K562 (cell line): Measurements from ENCODE around the gene RPL3. TPM values are rescaled to one million over a fixed set of nuclear protein-coding genes. Genes with fewer than 3 reads are reported as not detected.

Source experiments
- ATAC-seq: fragments of 200-7000 bp; cut with Tn5 transposase; 3 replicates; pipeline ENCODE4 v1.9.1; 2020; ENCODE audit warnings: moderate library complexity
- BruUV-seq: library from RNA; stranded (reverse); fragments of 400-500 nt; replicated peaks from 2 replicates; lab custom pipeline; 2021; lab: Mats Ljungman, UMichigan
- CTCF ChIA-PET: fragments of 300-600 bp; formaldehyde crosslinking; extraction: SDS; loops from one replicate; lab custom pipeline; 2021; ENCODE audit warnings: low intra/inter-chr PET ratio; lab: Yijun Ruan, JAX
- POLR2A ChIA-PET: fragments of 300-600, 350-650 bp; sonication (Branson Sonifier 250); formaldehyde crosslinking; extraction: SDS; loops from one replicate; lab custom pipeline; 2021; ENCODE audit warnings: antibody characterized with exemption, inconsistent platforms; lab: Yijun Ruan, JAX
- DNase-seq, 4 experiments: peaks; one replicate each; pipeline versions ENCODE4 v3.0.0 to v3.0.0-alpha.2; 2011 to 2018; ENCODE audit warnings: low spot score in 3 of 4, mixed read lengths in 3 of 4; ENCODE audit errors: extremely low read depth in 1 of 4
- FAIRE-seq: peaks from 2 replicates; lab custom pipeline; 2011; peaks lifted over from hg19 to GRCh38; lab: Jason Lieb, UNC
- H2AFZ ChIP-seq: 2 replicates; pipeline ENCODE4 v1.6.0; 2011; ENCODE audit warnings: low read depth, low read length, control low read depth, inconsistent platforms
- H3K27ac ChIP-seq: fragments of 200-600 bp; 3 replicates; pipeline ENCODE4 v1.8.0; 2011; ENCODE audit warnings: low read depth, mild to moderate bottlenecking, control low read depth, inconsistent platforms, low read length, moderate library complexity, mixed read lengths; ENCODE audit errors: extremely low read depth
- H3K27me3 ChIP-seq, 2 experiments: fragments of 300-600 bp in 1 of 2; 2 replicates in 1 of 2; 3 replicates in 1 of 2; pipeline versions ENCODE4 v1.6.0 to v1.8.0; 2011; ENCODE audit warnings: inconsistent platforms in 2 of 2, low read length in 2 of 2, mild to moderate bottlenecking in 1 of 2, mixed read lengths in 1 of 2, moderate library complexity in 1 of 2; ENCODE audit not compliant: control insufficient read depth in 2 of 2, insufficient read depth in 2 of 2
- H3K36me3 ChIP-seq: fragments of 300-600 bp; 3 replicates; pipeline ENCODE4 v1.8.0; 2011; ENCODE audit warnings: mild to moderate bottlenecking, low read length, inconsistent platforms; ENCODE audit not compliant: control insufficient read depth, insufficient read depth
- H3K4me1 ChIP-seq, 2 experiments: fragments of 200-600 bp in 1 of 2; replicated peaks in 1 of 2; 2 replicates in 1 of 2; 3 replicates in 1 of 2; pipeline versions ENCODE4 v1.5.1 to v1.8.0; 2011; ENCODE audit warnings: inconsistent platforms in 2 of 2, low read length in 2 of 2, mild to moderate bottlenecking in 1 of 2, mixed read lengths in 1 of 2, moderate library complexity in 1 of 2; ENCODE audit not compliant: control insufficient read depth in 2 of 2, insufficient read depth in 2 of 2
- H3K4me2 ChIP-seq: 2 replicates; pipeline ENCODE4 v1.6.1; 2011; ENCODE audit warnings: low read length, control low read depth, inconsistent platforms, mixed read lengths; ENCODE audit not compliant: insufficient read depth
- H3K4me3 ChIP-seq: fragments of 200-600 bp; sonication (generic), shearing (Covaris generic); 2 replicates; pipeline ENCODE4 v1.5.1; 2016; ENCODE audit warnings: control low read depth, inconsistent platforms
- H3K79me2 ChIP-seq: fragments of 200-600 bp; 3 replicates; pipeline ENCODE4 v1.8.0; 2011; ENCODE audit warnings: low read length, inconsistent platforms; ENCODE audit not compliant: control insufficient read depth, insufficient read depth
- H3K9ac ChIP-seq, 2 experiments: 2 replicates each; pipeline versions ENCODE4 v1.6.0 to v1.6.1; 2011; ENCODE audit warnings: low read depth in 2 of 2, low read length in 2 of 2, control low read depth in 1 of 2, inconsistent platforms in 1 of 2, mild to moderate bottlenecking in 1 of 2, mixed read lengths in 1 of 2; ENCODE audit not compliant: insufficient read depth in 1 of 2
- H3K9me1 ChIP-seq: one replicate; pipeline ENCODE4 v1.6.0; 2011; ENCODE audit warnings: inconsistent platforms, mild to moderate bottlenecking, low read length, moderate library complexity; ENCODE audit not compliant: control insufficient read depth, insufficient read depth
- H3K9me3 ChIP-seq: replicated peaks from 2 replicates; pipeline ENCODE4 v1.5.1; 2011; ENCODE audit warnings: low read depth, low read length, inconsistent platforms; ENCODE audit not compliant: control insufficient read depth, insufficient read depth
- H4K20me1 ChIP-seq: replicated peaks from 2 replicates; pipeline ENCODE4 v1.6.1; 2011; ENCODE audit warnings: low read length, inconsistent platforms, mixed read lengths; ENCODE audit not compliant: control insufficient read depth, insufficient read depth
- BMI1 ChIP-seq: fragments of 150-350 bp; IDR thresholded peaks from 2 replicates; pipeline ENCODE4 v1.6.1; 2014; ENCODE audit warnings: low read length
- CHD2 ChIP-seq: IDR thresholded peaks from 2 replicates; pipeline ENCODE4 v1.6.1; 2011; ENCODE audit warnings: low read depth, low read length
- KLF16 ChIP-seq: IDR thresholded peaks from 2 replicates; pipeline ENCODE4 v1.6.1; 2016; ENCODE audit warnings: antibody characterized with exemption
- MYBL2 ChIP-seq, 2 experiments: fragments of 450-650 bp in 1 of 2; sonication (generic) in 1 of 2; formaldehyde crosslinking in 1 of 2; IDR thresholded peaks; 2 replicates each; pipeline versions ENCODE4 v1.6.1 to v1.8.1; 2017 to 2022; ENCODE audit warnings: borderline replicate concordance in 1 of 2, inconsistent platforms in 1 of 2, low read depth in 1 of 2, mild to moderate bottlenecking in 1 of 2, missing genetic modification reagents in 1 of 2, moderate library complexity in 1 of 2
- NCOA2 ChIP-seq, 2 experiments: fragments of 450-650 bp; IDR thresholded peaks; 2 replicates each; pipeline ENCODE4 v1.6.1; 2018; ENCODE audit warnings: mild to moderate bottlenecking in 2 of 2, moderate library complexity in 1 of 2; ENCODE audit not compliant: partially characterized antibody in 2 of 2
- RBFOX2 ChIP-seq: fragments of 200-400 bp; formaldehyde crosslinking; IDR thresholded peaks from 2 replicates; pipeline ENCODE4 v1.6.1; 2017; ENCODE audit warnings: low read depth, mild to moderate bottlenecking, low read length, moderate library complexity
- SRSF9 ChIP-seq: fragments of 200-400 bp; formaldehyde crosslinking; IDR thresholded peaks from 2 replicates; pipeline ENCODE4 v1.6.1; 2017; ENCODE audit warnings: low read depth, low read length, borderline replicate concordance
- THRAP3 ChIP-seq: fragments of 450-650 bp; IDR thresholded peaks from 2 replicates; pipeline ENCODE4 v1.6.1; 2016; ENCODE audit warnings: mild to moderate bottlenecking, inconsistent platforms, borderline replicate concordance
- ZNF699 ChIP-seq: fragments of 250-450 bp; sonication (Bioruptor Pico); IDR thresholded peaks from 2 replicates; pipeline ENCODE4 v1.8.0; 2021; ENCODE audit warnings: mild to moderate bottlenecking, moderate library complexity; ENCODE audit not compliant: insufficient replicate concordance
- WGBS: fragments of 100-300 bp; shearing (Covaris generic); methylation state at CpG from one replicate; pipeline ENCODE4 v1.1.6; 2016; ENCODE audit warnings: low coverage, mixed read lengths; ENCODE audit not compliant: insufficient coverage; ENCODE audit errors: missing lambda C conversion rate; 5-methylcytosine and 5-hydroxymethylcytosine counted together
- in situ Hi-C: fragments of 300-500 bp; cut with MboI; formaldehyde crosslinking; loops from 4 replicates; pipeline ENCODE4 v1.15.0; 2018; ENCODE audit warnings: inconsistent platforms, mixed read lengths
- intact Hi-C: fragments of 100-400 bp; cut with micrococcal nuclease; formaldehyde crosslinking; loops from 2 replicates; pipeline ENCODE4 v1.14.2; 2022
- polyA plus RNA-seq, 8 experiments: library from polyadenylated mRNA; depleted of rRNA in 4 of 8; stranded (reverse) in 5 of 8; unstranded in 3 of 8; fragments of >200 nt; fragmentation: Nextera tagmentation in 2 of 8; fragmentation: Illumina TruSeq in 1 of 8; extraction: Ambion mirVana in 2 of 8; extraction: Trizol in 1 of 8; gene quantifications; 2 replicates each; pipeline versions ENCODE4 v1.2.1 to v1.2.3, GENCODE V29; 2011 to 2014; ENCODE audit warnings: inconsistent platforms in 1 of 8, missing spikeins in 1 of 8
- total RNA-seq, 7 experiments: library from RNA; depleted of rRNA in 6 of 7; stranded (reverse); fragments of >200 nt in 6 of 7; fragmentation: Illumina TruSeq in 2 of 7; extraction: Trizol in 2 of 7; gene quantifications; 2 replicates each; pipeline versions ENCODE4 v1.2.1 to v1.2.3, GENCODE V29; 2011 to 2021; ENCODE audit warnings: low replicate concordance in 1 of 7

Gene RPL3
- total and polyA plus RNA-seq, 9 of the 15 experiments (the other 6 are each of a cell fraction or from before 2014, with no cell fraction given) = 1,624 to 4,066 (median 2,565) TPM

- H2AFZ ChIP-seq = no peak overlapping the region
- 63% methylated on average over 4 of the region's 6 CpGs for WGBS
- no peak overlapping the region for H3K27ac ChIP-seq
- H3K36me3 ChIP-seq = no peaks in the 10 kb centered on the region
- H3K27me3 ChIP-seq = no peaks in the 10 kb centered on the region
- H3K4me1 ChIP-seq = peaks cover 4 to 12% of the 10 kb centered on the region in 2 experiments; a peak in 4 of 5 replicates
- in situ Hi-C loops = no loop called here
- intact Hi-C loops = no loop called here
- no TSS peak for BruUV-seq
- no peaks in the 10 kb centered on the region; the same call in 1 of the 2 replicates for H3K9me3 ChIP-seq
- no peak overlapping the region for H3K4me2 ChIP-seq
- H3K9me1 ChIP-seq = no peaks in the 10 kb centered on the region
- H3K79me2 ChIP-seq = no peaks in the 10 kb centered on the region
- DNase-seq = no peak
- ChIA-PET CTCF (no interaction called here), POLR2A (interaction anchor here (0.6 to 1.2 kb wide), 3 partner anchors 10 to 154 kb away, joined by 3 to 4 read pairs (median 3); no protein-coding TSS in a partner anchor)
- no peak overlapping the region for H3K4me3 ChIP-seq
- H3K9ac ChIP-seq = no peak overlapping the region; a peak in 1 of 4 replicates
- no peaks in the 10 kb centered on the region for H4K20me1 ChIP-seq
- TF ChIP-seq CHD2 = no peak
- no peak for TF ChIP-seq THRAP3
- TF ChIP-seq RBFOX2 = no peak
- TF ChIP-seq ZNF699 (CRISPR knock-in tag) = no peak
- no peak for TF ChIP-seq KLF16
- no peak for TF ChIP-seq MYBL2 (IDR thresholded peaks at IDR 0.05; ENCODE audit: low read depth)
- no peak for TF ChIP-seq MYBL2 (CRISPR knock-in tag; IDR thresholded peaks at IDR 0.05; ENCODE audit: borderline replicate concordance)
- no peak for TF ChIP-seq NCOA2 (IDR thresholded peaks at IDR 0.05; ENCODE audit: partially characterized antibody in 2 of 2)
- no peak for TF ChIP-seq SRSF9
- no peak for TF ChIP-seq BMI1
- no peak for ATAC-seq
- no peak for FAIRE-seq
Measured at GRCh38 chr22:39369186-39369585, 49.8 kb upstream of the RPL3 start.
